ENCODE data around the gene LPCAT3. TPM values are rescaled to one million over a fixed set of nuclear protein-coding genes. Genes with fewer than 3 reads are reported as not detected.
A peak's percentile ranks its signal among the peaks of the same experiment; 100 is the strongest.

The LPCAT3 gene
- total RNA-seq, 1 experiment from 2014 or later, result 20.4 TPM

DNA sequence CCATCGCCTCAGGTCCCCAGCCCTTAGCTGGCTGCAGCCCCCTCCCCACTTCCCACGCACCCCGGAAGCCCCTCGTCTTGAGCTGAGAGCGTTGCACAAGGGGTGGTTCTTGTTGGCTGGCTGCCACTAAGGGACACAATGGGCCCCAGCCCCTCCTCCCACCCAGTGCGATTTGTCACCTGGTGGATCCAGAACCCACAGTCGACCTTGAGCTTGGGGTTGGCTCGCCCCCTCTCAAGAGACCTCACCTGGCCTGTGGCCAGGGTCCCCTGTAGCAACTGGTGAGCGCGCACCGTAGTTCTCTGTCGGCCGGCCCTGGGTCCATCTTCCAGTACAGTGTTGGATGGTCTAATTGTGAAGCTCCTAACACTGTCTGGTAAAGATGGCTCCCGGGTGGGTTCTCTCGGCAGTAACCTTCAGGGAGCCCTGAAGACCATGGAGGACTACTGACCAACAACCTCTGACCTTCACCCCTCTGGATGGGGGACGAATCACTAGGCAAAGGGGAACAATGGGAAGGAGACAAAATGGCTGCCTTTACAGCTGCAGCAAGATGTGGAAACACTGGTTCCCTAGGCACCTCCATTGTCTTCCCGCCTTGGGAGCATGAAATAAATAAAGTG is 54.4 kb downstream of the LPCAT3 start:
- no peak for DNase-seq (ENCODE audit: low read depth)

DNA sequence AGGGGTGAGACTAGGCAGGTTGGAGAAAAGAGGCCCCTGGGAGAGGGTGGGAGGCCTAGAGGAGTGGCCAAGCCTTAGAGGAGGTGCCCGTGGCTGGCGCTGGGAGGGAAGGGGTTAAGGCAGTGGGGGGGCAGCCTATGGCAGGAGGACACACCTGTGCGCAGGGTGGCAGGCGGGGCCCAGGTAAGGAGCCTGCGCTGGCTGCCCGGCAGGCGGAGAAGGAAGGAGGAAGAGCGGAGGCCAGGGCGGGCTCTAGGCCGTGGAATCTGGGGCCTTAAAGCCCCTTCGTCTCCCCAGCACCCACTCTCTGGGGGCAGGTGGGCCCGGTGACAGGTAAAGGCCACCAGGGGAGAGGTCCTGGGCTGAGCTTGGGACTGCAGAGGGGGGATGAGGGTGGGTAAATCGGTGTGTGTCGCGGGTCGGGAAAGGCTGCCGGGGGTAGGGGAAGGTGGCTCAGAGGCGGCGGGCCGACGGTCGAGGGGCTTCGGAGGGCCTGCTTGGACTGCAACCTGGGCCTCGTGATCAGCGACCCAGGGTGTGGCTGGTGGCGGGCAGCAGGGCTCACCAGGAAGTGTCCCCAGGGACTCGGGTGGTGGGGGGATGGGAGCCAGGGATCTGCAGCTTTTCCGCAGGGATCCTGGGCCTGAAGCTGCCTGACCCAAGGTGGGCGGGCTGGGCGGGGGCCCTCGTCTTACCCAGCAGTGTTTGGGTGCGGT is 55.1 kb downstream of the LPCAT3 start:
- no peak for DNase-seq (ENCODE audit: low read depth)

DNA sequence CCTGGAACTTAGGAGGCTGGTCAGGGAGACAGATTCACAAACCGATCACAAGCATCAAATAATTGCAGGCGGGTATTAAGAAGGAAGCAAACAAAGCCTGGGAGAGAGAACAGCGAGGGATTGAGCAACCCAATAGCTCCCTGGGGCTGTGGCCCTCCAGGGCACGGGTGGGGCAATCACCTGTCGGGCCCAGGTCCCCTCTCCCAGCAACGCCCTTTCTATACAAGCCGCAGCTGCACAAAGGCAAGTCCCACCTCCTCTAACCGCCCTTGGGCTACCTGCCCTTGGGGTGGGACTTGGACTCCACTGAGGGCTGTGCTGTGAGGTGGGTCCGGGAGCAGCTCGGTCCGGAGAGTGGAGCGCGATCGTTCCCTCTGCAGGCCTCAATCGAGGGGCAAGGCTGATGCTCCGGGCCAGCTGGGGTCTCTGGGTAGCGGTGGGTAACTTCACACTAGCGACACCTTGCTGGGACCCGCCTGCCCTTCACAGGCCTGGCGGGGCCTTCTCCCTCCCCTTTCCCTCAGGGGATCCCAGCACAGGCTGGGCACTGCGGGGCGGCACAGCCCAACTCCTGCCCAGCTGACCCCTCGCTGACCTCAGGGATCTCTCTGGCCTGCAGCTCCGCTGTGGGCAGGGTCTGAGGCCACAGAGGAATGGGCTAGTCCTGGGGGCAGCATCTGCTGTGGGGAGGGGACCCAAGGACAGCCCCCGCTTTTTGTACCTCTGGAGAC is 55.8 kb downstream of the LPCAT3 start:
- no peak for DNase-seq (ENCODE audit: low read depth)

DNA sequence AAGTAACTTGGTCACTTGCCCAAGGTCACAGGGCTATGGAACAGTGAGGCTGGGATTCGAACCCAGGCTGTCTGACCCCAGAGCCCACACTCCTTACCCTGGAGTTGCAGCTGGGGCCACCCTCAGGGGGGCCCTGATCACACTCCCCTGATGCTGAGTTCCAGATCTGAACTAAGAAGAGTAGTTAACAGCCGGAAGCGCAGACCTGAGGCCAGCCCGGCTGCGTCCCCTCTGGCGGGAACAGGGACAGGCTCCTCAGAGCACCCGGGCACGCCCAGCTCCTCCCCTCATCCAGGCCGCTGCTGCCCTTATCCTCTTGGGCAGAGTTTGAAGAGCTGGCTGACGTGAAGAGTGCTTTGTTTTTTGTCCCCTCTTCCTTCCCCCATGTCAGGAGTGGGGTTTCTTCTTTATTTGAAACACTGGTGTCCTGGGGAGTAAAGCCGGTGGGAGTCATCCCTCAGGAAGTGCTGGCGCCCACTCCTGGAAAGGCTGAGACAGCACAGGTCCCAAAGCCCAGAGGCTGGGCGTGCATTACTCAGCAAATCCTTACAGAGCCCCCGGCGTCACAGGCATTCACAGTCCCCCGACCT is 56.5 kb downstream of the LPCAT3 start:
- DNase-seq (ENCODE audit: low read depth), result peak; percentile 79

DNA sequence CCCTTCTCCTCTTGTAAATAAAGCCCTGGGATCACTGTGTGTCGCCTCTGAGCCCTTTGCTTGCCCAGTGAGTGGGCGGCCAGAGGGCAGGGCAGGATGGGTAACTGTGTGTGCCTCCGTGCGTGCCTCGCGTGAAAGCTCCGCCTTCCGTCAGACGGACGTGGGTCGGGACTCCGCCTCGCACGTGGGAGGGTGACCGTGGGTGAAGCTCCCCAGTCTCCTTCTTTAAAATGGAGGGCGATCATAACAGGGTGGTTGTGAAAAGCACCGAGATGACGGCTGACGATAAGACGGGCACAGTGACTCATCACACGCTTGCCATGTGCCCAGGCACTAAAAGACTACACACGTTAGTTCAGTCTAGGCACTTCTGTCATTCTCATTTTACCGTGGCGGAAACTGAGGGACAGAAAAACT is 57.0 kb downstream of the LPCAT3 start:
- peak; percentile 78 for DNase-seq (ENCODE audit: low read depth)

DNA sequence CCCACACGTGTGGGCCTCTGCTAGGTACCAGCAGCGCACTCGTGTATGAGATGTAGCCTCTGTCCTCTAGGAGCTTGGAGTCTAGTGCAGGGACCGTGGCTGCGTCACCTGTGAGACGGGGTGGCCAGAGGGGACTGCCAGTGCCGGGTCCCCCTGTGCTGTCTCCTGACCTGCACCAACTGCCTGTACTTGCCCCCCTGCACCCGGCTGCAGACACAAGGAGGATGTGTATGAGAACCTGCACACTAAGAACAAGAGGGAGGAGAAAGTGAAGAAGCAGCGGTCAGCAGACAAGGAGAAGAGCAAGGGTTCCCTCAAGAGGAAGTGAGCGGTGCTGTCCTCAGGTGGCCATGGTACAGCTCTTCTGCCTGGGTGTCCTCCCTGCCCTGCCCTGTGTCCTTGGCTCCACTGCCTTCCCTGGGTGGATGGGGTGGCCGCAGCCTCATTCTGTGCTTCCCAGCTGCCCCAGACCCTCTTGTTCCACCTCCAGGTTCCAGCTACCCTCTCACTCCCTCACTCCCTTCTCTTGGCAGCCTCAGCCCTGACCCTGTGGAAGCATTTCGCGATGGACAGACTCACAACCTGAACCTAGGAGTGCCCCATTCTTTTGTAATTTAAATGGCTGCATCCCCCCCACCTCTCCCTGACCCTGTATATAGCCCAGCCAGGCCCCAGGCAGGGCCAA is 57.5 kb downstream of the LPCAT3 start:
- DNase-seq (ENCODE audit: low read depth), result peak; percentile 24

DNA sequence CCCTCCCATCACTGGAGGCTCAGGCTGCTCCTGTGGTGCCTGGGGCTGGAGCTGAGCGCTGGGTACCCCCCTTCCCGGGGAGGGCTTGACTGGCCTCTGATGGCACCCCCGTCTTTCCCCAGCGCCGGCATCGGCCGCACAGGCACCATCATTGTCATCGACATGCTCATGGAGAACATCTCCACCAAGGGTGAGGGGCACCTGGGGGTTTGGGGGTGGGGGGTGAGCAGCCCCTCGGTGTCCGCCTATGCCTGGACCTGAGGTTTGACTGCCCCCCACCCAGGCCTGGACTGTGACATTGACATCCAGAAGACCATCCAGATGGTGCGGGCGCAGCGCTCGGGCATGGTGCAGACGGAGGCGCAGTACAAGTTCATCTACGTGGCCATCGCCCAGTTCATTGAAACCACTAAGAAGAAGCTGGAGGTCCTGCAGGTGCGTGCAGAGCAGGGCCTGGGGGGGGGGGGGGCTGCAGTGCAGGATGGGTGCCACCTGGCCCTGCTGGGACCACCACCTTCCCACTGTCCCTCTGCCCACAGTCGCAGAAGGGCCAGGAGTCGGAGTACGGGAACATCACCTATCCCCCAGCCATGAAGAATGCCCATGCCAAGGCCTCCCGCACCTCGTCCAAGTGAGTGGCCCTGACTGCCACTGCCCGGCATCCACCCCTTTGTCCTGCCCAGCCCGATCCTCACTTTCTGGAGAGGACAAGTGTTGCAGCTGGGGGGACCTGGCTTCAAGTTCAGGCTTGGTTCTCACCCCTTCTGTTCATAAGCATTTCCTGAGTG is 58.3 kb downstream of the LPCAT3 start:
- DNase-seq (ENCODE audit: low read depth), result no peak

DNA sequence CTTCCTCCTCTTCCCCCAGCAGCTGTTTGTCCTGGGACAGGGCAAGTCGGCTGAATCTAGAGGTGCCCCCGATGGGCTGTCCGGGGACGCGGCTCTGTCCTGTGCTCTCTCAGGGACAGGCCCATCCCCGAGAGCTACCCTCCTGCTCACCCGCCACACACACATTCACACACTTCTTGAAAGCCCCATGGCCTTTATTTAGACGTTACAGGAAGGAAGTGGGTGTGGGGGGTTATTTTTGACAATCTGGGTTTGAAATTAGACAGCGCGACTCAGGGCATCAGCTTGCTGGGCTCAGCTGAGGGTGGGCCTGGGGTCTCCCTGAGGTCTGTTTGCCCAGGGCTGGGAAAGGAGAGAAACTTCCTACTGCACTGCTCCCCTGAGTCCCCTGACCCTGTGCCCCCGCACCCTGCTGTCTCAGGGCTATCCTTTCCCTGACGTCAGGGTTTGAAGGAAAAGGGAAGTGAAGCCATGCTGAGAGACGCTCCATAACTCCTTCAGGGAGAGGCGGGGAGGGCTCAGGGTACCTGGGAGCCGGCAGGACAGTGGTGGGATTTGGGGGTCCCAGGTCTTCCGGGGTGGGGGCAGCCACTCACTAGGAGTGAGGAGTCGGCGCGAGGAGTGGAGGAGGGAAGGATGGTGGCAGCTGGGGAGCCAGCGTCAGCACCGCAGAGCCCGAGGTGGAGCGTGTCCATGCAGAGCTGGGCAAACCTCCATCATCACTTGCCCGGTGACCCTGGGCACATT is 59.0 kb downstream of the LPCAT3 start:
- no peak for DNase-seq (ENCODE audit: low read depth)

DNA sequence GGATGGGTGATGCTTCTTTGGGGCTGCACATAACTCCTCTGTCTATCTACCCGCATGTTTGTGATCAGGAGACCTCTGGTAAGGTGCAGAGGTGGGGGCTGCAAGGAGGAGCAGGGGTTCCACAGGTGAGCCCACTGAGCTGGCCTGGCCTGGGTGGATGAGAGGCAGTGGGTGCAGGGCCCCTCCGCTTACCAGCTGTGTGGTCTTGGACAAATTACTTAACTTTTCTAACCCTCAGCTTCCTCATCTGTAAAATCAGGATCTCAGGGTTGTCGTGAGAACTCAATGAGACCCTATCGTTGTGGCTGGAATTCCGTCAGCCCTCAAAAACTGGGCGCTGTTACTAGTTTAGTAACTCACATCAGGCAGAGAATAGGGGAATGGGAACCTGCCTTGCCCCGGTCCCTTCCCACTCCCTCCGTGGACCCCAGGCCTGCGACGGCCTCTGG is 59.6 kb downstream of the LPCAT3 start:
- DNase-seq (ENCODE audit: low read depth), result no peak

DNA sequence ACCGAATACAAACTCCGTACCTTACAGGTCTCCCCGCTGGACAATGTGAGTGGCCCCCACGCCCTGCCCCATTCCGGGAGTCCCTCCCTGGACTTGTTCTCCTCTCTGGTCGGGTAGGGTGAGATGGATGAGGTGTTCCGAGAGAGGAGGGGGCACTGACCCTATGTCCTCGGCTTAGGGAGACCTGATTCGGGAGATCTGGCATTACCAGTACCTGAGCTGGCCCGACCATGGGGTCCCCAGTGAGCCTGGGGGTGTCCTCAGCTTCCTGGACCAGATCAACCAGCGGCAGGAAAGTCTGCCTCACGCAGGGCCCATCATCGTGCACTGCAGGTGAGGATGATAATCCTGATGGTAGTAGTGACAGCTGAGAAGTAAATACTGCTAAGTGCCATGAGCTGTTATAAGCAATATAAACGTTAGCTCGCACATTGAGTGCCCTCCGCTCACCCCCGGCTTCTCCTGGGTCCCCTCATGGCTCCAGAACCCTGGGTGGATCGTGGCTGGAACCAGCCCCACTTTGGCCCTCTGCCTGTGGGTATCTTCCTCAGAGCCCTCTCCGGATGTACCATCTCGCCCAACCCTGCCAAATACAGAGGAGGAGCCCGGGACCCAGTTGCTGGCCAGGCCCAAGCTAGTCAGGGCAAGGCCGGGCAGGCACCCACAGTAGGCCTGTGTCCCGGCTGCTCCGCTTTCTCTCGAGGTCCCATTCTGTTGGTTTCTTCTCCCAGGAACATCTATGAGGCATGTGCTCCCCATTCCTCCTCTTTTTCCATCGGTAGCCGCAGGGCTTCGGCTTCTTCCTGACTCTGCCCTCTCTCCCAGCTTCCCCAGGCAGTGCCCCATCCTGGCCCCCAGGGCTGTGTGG is 60.3 kb downstream of the LPCAT3 start:
- DNase-seq (ENCODE audit: low read depth), result no peak

DNA sequence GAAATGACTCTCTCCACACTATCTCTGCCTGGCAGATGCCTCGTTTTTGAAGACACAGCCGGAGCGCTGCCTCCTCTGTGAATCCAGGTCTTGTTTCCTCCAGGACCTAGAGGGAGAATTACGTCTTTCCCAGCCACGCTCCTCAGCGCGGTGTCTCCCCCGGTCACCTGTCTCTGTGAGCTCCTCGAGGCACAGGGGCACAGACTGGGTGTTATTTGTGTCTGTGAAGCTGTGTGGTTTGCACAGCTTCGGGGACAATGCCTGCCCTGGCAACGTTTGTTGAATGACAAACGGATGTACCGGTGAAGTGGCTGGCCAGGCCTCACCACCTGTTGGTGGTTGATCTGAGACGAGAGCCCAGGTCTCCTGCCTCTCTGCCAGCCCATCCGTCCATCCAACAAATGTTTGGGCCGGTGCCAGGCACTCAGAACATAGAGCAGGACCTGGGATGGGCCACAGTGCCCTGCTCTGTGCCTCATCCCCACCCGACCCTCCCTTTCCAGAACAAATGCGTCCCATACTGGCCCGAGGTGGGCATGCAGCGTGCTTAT is 61.0 kb downstream of the LPCAT3 start:
- no peak for DNase-seq (ENCODE audit: low read depth)

DNA sequence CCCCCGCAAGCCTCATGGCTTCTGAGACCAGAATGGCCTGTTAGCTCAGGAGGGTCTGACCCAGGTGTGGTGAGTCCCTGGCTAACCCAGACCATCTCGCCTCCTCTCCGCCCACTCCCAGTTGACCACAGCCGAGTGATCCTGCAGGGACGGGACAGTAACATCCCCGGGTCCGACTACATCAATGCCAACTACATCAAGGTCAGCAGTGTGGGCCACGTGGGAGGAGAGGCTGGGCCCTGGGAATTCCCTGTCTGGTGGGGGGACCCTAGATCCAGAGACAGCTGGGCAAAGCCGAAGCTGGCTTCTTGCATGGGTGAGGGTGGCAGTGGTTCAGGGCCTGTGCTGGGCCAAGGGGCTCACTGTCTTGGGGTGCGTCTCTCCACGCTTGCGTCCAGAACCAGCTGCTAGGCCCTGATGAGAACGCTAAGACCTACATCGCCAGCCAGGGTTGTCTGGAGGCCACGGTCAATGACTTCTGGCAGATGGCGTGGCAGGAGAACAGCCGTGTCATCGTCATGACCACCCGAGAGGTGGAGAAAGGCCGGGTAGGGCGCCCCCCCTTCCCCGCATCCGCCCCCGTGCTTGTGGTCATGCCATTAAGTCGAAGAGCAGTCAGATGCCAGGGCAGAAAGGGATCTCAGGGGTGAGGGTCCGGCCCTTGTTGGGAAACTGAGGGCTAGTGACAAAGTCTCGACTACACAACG is 62.1 kb downstream of the LPCAT3 start:
- no peak for DNase-seq (ENCODE audit: low read depth)

DNA sequence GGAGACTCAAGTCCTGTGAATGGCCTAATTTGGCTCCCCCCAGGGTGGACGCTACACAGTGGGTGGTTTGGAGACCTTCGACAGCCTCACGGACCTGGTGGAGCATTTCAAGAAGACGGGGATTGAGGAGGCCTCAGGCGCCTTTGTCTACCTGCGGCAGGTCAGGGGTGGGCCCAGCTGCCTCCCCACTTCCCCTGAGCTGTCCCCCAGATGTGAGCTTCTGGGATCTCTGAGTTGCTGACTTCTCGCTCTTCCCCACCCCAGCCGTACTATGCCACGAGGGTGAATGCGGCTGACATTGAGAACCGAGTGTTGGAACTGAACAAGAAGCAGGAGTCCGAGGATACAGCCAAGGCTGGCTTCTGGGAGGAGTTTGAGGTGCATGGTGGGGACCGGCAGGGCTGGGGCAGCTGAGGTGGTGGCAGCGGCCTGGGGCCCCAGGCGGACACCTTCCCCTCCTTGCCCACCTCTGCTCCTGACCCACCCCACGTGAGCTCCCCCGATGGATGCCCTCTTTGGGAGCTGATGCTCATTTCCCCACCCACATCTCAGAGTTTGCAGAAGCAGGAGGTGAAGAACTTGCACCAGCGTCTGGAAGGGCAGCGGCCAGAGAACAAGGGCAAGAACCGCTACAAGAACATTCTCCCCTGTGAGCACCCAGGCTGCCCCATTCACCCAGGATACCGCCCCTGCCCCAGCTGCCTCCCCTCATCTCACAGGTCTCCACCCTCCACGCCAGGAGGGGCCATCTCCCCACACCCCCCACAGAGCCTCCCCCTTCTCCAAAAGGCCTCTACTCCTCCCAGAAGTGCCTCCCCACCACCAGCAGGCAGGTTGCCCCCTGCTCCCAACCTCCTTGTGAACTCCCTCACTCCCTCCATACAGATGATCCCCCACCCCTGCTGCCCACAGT is 62.9 kb downstream of the LPCAT3 start:
- DNase-seq (ENCODE audit: low read depth), result no peak

DNA sequence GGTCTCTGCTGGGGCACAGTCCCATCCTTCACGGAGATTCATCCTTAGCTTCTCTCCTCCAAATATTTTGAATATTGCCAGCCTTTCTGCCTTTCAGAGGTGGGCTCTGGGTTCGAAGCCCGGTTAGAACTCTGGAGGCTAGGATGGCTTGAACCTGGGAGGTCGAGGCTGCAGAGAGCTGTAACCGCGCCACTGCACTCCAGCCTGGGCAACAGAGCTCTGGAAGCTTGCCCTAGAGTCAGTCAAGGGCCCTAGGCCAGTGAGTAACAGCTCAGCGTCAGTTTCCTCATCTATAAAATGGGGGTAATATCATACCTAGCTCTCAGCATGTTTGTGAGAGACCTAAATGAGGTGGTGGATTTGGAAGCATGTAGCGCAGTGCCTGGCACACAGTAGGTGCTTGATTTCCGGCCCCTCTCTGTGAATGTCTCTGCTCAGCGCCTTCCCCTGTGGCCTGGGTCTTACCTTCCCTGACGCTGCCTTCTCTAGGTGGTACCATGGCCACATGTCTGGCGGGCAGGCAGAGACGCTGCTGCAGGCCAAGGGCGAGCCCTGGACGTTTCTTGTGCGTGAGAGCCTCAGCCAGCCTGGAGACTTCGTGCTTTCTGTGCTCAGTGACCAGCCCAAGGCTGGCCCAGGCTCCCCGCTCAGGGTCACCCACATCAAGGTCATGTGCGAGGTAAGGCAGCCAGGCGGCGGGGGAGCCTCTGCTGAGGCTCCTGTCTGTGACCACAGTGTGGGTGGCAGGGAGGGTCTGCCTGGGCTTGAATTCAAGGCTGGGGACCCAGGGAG is 63.8 kb downstream of the LPCAT3 start:
- no peak for DNase-seq (ENCODE audit: low read depth)

DNA sequence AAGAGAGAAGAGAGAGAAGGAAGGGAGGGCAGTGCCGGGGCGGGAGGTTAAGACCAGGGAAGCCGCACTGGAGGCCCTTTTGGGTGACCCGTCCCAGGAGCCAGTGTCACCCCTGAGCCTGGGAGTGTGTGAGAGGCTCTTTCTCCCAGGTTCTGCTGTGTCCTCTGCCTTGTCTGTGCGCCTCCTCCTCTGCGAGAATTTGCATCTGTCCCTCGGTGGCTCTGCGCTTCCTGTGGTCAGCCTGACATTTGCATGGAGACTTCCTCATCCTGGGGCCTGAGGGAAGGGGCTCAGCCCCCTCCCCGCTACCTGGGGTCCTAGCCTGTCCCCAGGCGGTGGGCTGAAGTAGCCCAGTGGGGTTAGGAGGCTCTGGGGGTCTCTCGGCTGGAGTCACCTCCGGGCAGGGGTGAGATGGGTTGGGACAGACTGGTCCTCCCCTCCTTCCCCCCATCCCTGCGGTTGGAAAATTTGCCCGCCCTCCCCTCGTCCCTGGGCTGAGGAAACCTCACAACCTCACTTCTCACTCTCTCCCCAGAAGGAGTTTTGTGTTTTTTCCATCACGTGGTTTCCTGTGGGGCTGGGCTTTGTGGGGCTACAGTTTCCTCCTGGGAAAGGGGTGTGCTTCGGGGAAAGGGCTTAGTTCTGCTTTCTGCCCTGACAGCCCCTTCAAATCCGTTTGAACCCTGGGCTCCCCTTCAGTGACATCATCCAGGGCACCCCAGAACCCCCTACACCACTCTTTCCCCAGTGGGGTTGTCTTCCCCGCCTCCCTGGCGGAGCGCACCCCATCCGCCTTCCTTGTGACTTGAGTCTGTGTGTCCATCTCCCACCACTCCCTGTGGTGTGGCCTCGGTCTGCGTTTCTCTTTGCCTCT is 64.6 kb downstream of the LPCAT3 start:
- no peak for DNase-seq (ENCODE audit: low read depth)
